H1 (cell line): ENCODE data around the gene PRRG2. TPM values are rescaled to one million over a fixed set of nuclear protein-coding genes. Genes with fewer than 3 reads are reported as not detected.
A peak's percentile ranks its signal among the peaks of the same experiment; 100 is the strongest.

Source experiments
- CTCF ChIA-PET: fragments of 300-600 bp; sonication (Branson Sonifier 250); formaldehyde crosslinking; loops from one replicate; lab custom pipeline; 2021; ENCODE audit not compliant: partially characterized antibody; lab: Charles Lee
- POLR2A ChIA-PET: fragments of 300-600 bp; sonication (Branson Sonifier 250); formaldehyde crosslinking; loops from one replicate; lab custom pipeline; 2021; ENCODE audit warnings: inconsistent platforms; ENCODE audit not compliant: partially characterized antibody; lab: Charles Lee
- DNase-seq, 2 experiments: peaks; one replicate each; pipeline versions ENCODE4 v3.0.0 to v3.0.0-alpha.2; 2010 to 2022; ENCODE audit warnings: low spot score in 2 of 2, low read depth in 1 of 2, mixed read lengths in 1 of 2
- FAIRE-seq: peaks from 2 replicates; lab custom pipeline; 2011; peaks lifted over from hg19 to GRCh38; lab: Jason Lieb, UNC
- H2AFZ ChIP-seq: 2 replicates; pipeline ENCODE4 v1.8.1; 2012; ENCODE audit warnings: low read length, inconsistent platforms
- H2AK5ac ChIP-seq: 2 replicates; pipeline ENCODE4 v1.6.1; 2013; ENCODE audit warnings: low read depth, low read length
- H2BK120ac ChIP-seq: replicated peaks from 2 replicates; pipeline ENCODE3; 2013; ENCODE audit warnings: low read depth, low read length, inconsistent platforms
- H2BK12ac ChIP-seq: 2 replicates; pipeline ENCODE4 v1.6.1; 2013; ENCODE audit warnings: low read depth, low read length
- H2BK15ac ChIP-seq: 2 replicates; pipeline ENCODE4 v1.6.1; 2013; ENCODE audit warnings: low read length
- H2BK20ac ChIP-seq: 2 replicates; pipeline ENCODE4 v1.6.1; 2013; ENCODE audit warnings: low read length
- H2BK5ac ChIP-seq: 2 replicates; pipeline ENCODE4 v1.6.1; 2013; ENCODE audit warnings: low read depth, low read length
- H3K14ac ChIP-seq: 2 replicates; pipeline ENCODE4 v1.6.1; 2013; ENCODE audit warnings: inconsistent platforms; ENCODE audit not compliant: insufficient read length
- H3K18ac ChIP-seq: 2 replicates; pipeline ENCODE4 v1.6.1; 2013; ENCODE audit warnings: low read length; ENCODE audit errors: extremely low read depth
- H3K23ac ChIP-seq: 2 replicates; pipeline ENCODE4 v1.6.1; 2013; ENCODE audit warnings: inconsistent platforms; ENCODE audit not compliant: insufficient read length
- H3K23me2 ChIP-seq: 2 replicates; pipeline ENCODE4 v1.6.1; 2013; ENCODE audit warnings: low read depth, low read length
- H3K27ac ChIP-seq: 2 replicates; pipeline ENCODE4 v1.6.1; 2011; ENCODE audit warnings: low read depth, low read length, inconsistent platforms
- H3K27me3 ChIP-seq, 4 experiments: replicated peaks in 1 of 4; 1 replicate in 1 of 4; 2 replicates in 3 of 4; pipeline versions ENCODE4 v1.6.1 to v1.8.1; 2011 to 2013; ENCODE audit warnings: low read length in 3 of 4, mild to moderate bottlenecking in 3 of 4, inconsistent platforms in 2 of 4, mixed read lengths in 2 of 4, moderate library complexity in 1 of 4; ENCODE audit not compliant: control insufficient read depth in 3 of 4, insufficient read depth in 3 of 4; ENCODE audit errors: extremely low read depth in 1 of 4
- H3K36me3 ChIP-seq, 4 experiments: 2 replicates each; pipeline versions ENCODE4 v1.6.1 to v1.8.1; 2011 to 2013; ENCODE audit warnings: mild to moderate bottlenecking in 4 of 4, low read length in 3 of 4, moderate library complexity in 2 of 4, control low read depth in 1 of 4, inconsistent platforms in 1 of 4; ENCODE audit not compliant: insufficient read depth in 4 of 4, control insufficient read depth in 2 of 4
- H3K4ac ChIP-seq: replicated peaks from 2 replicates; pipeline ENCODE3; 2013; ENCODE audit warnings: low read length, low read depth, mixed read lengths, inconsistent platforms; ENCODE audit not compliant: insufficient read length
- H3K4me1 ChIP-seq, 4 experiments: replicated peaks in 1 of 4; 1 replicate in 1 of 4; 2 replicates in 3 of 4; pipeline versions ENCODE4 v1.6.1 to v1.8.1; 2011 to 2013; ENCODE audit warnings: low read length in 3 of 4, inconsistent platforms in 2 of 4, mixed read lengths in 1 of 4; ENCODE audit not compliant: insufficient read depth in 4 of 4, control insufficient read depth in 3 of 4
- H3K4me2 ChIP-seq, 2 experiments: 2 replicates each; pipeline versions ENCODE4 v1.6.1 to v1.8.1; 2011 to 2013; ENCODE audit warnings: low read depth in 2 of 2, low read length in 2 of 2, control low read depth in 1 of 2, inconsistent platforms in 1 of 2, mild to moderate bottlenecking in 1 of 2; ENCODE audit not compliant: insufficient read depth in 1 of 2
- H3K4me3 ChIP-seq, 4 experiments: fragments of 200-600, 300-600 bp in 1 of 4; sonication (generic), shearing (Covaris generic), sonication (Bioruptor Twin) in 1 of 4; 2 replicates each; pipeline versions ENCODE4 v1.5.1 to v1.8.1; 2011 to 2016; ENCODE audit warnings: low read length in 4 of 4, low read depth in 3 of 4, control low read depth in 2 of 4, inconsistent platforms in 2 of 4, mild to moderate bottlenecking in 2 of 4, mixed read lengths in 1 of 4, moderate library complexity in 1 of 4; ENCODE audit not compliant: insufficient read depth in 2 of 4; ENCODE audit errors: extremely low read depth in 1 of 4
- H3K56ac ChIP-seq: replicated peaks from 2 replicates; pipeline ENCODE3; 2013; ENCODE audit warnings: low read depth, mild to moderate bottlenecking, mixed read lengths, low read length, inconsistent platforms; ENCODE audit not compliant: insufficient read length
- H3K79me1 ChIP-seq: 2 replicates; pipeline ENCODE4 v1.6.1; 2013; ENCODE audit warnings: low read depth, low read length, control low read depth
- H3K79me2 ChIP-seq, 2 experiments: 2 replicates each; pipeline versions ENCODE4 v1.6.1 to v1.8.1; 2012 to 2013; ENCODE audit warnings: low read length in 2 of 2, mild to moderate bottlenecking in 2 of 2, inconsistent platforms in 1 of 2; ENCODE audit not compliant: insufficient read depth in 2 of 2, control insufficient read depth in 1 of 2
- H3K9ac ChIP-seq, 4 experiments: replicated peaks in 1 of 4; 1 replicate in 1 of 4; 2 replicates in 3 of 4; pipeline versions ENCODE4 v1.6.1 to v1.8.1; 2011 to 2013; ENCODE audit warnings: low read depth in 3 of 4, low read length in 3 of 4, control low read depth in 2 of 4, mild to moderate bottlenecking in 2 of 4, moderate library complexity in 2 of 4, inconsistent platforms in 1 of 4; ENCODE audit errors: extremely low read depth in 1 of 4
- H3K9me3 ChIP-seq, 2 experiments: 2 replicates each; pipeline versions ENCODE4 v1.6.1 to v1.8.1; 2012 to 2013; ENCODE audit warnings: mild to moderate bottlenecking in 2 of 2, moderate library complexity in 2 of 2, control low read depth in 1 of 2, inconsistent platforms in 1 of 2, low read depth in 1 of 2, low read length in 1 of 2, mixed read lengths in 1 of 2; ENCODE audit not compliant: insufficient read depth in 2 of 2
- H4K20me1 ChIP-seq, 2 experiments: replicated peaks in 1 of 2; 2 replicates each; pipeline versions ENCODE3 to v1.8.1; 2011 to 2013; ENCODE audit warnings: inconsistent platforms in 2 of 2, low read length in 2 of 2, mild to moderate bottlenecking in 1 of 2; ENCODE audit not compliant: insufficient read depth in 2 of 2, control insufficient read depth in 1 of 2
- H4K5ac ChIP-seq: 2 replicates; pipeline ENCODE4 v1.6.1; 2013; ENCODE audit warnings: low read length, low read depth, mixed read lengths, inconsistent platforms; ENCODE audit not compliant: insufficient read length
- H4K8ac ChIP-seq: 2 replicates; pipeline ENCODE4 v1.8.0; 2013; ENCODE audit warnings: mild to moderate bottlenecking, moderate library complexity, low read length, inconsistent platforms; ENCODE audit not compliant: insufficient read depth; ENCODE audit errors: extremely low read depth
- H4K91ac ChIP-seq: replicated peaks from 2 replicates; pipeline ENCODE3; 2013; ENCODE audit warnings: low read length, mixed read lengths, inconsistent platforms; ENCODE audit not compliant: insufficient read length
- BRCA1 ChIP-seq: IDR thresholded peaks from 2 replicates; pipeline ENCODE4 v1.6.1; 2012; ENCODE audit warnings: low read depth, low read length, improper control_type of control experiment
- EZH2 ChIP-seq: fragments of 200-600 bp; sonication (generic); IDR thresholded peaks from 2 replicates; pipeline ENCODE4 v1.7.1; 2012; ENCODE audit warnings: low read depth, mild to moderate bottlenecking, moderate library complexity, low read length, inconsistent platforms; ENCODE audit not compliant: severe bottlenecking
- HDAC6 ChIP-seq: IDR thresholded peaks from one replicate; pipeline ENCODE4 v1.7.1; 2012; ENCODE audit warnings: low read depth, mild to moderate bottlenecking, inconsistent platforms, low read length, moderate library complexity
- KDM5A ChIP-seq: fragments of 200-600 bp; IDR thresholded peaks from 2 replicates; pipeline ENCODE4 v1.7.1; 2012; ENCODE audit warnings: mild to moderate bottlenecking, low read length, inconsistent platforms, mixed read lengths
- NRF1 ChIP-seq: IDR thresholded peaks from 2 replicates; pipeline ENCODE4 v1.6.1; 2011; ENCODE audit warnings: mild to moderate bottlenecking, low read depth, low read length, improper control_type of control experiment
- RFX5 ChIP-seq: IDR thresholded peaks from 2 replicates; pipeline ENCODE4 v1.6.1; 2011; ENCODE audit warnings: low read depth, low read length, improper control_type of control experiment, borderline replicate concordance
- RXRA ChIP-seq: IDR thresholded peaks from 2 replicates; pipeline ENCODE4 v1.6.1; 2011; ENCODE audit warnings: low read depth, mild to moderate bottlenecking, low read length, moderate library complexity; ENCODE audit not compliant: insufficient read depth
- SIX5 ChIP-seq: IDR thresholded peaks from 2 replicates; pipeline ENCODE4 v1.6.1; 2011; ENCODE audit warnings: mild to moderate bottlenecking, low read depth, low read length
- SRF ChIP-seq: IDR thresholded peaks from 2 replicates; pipeline ENCODE4 v1.6.1; 2011; ENCODE audit warnings: mild to moderate bottlenecking, low read depth, low read length, moderate library complexity
- TAF1 ChIP-seq: IDR thresholded peaks from 2 replicates; pipeline ENCODE4 v1.6.1; 2011; ENCODE audit warnings: mild to moderate bottlenecking, low read depth, low read length
- TBP ChIP-seq: IDR thresholded peaks from 2 replicates; pipeline ENCODE4 v1.6.1; 2011; ENCODE audit warnings: low read depth, low read length, improper control_type of control experiment
- TCF12 ChIP-seq: IDR thresholded peaks from 2 replicates; pipeline ENCODE4 v1.6.1; 2011; ENCODE audit warnings: low read depth, mild to moderate bottlenecking, low read length
- WGBS, 2 experiments: shearing (Covaris generic) in 1 of 2; methylation state at CpG; one replicate each; pipeline versions ENCODE4 v1.1.6 to v1.1.7; 2013 to 2015; ENCODE audit warnings: low lambda C conversion rate in 2 of 2, mixed read lengths in 2 of 2, inconsistent platforms in 1 of 2, low coverage in 1 of 2, missing lambda C conversion rate in 1 of 2; ENCODE audit not compliant: insufficient replicate concordance in 2 of 2, insufficient coverage in 1 of 2, insufficient read length in 1 of 2; ENCODE audit errors: extremely low coverage in 1 of 2, missing lambda C conversion rate in 1 of 2; 5-methylcytosine and 5-hydroxymethylcytosine counted together
- polyA plus RNA-seq, 7 experiments: library from polyadenylated mRNA; depleted of rRNA in 3 of 7; stranded (reverse) in 5 of 7; unstranded in 2 of 7; fragments of >200 nt in 5 of 7; fragments of 200-250 nt in 2 of 7; gene quantifications; 1 replicate in 5 of 7; 2 replicates in 1 of 7; 4 replicates in 1 of 7; pipeline versions ENCODE4 v1.2.1 to v1.2.3, GENCODE V29; 2011 to 2013; ENCODE audit warnings: missing spikeins in 2 of 7, mixed read lengths in 2 of 7
- total RNA-seq: library from RNA; stranded (reverse); fragmentation: NEBNext Ultra II Directional; extraction: Animal tissue kit (Norgen Biotek cat#: 25700); gene quantifications from 2 replicates; pipeline ENCODE4 v1.2.1, GENCODE V29; 2021
- TF ChIP-seq, protein P1 (sequence below): IDR thresholded peaks from 2 replicates; pipeline ENCODE4 v1.6.1; 2012; ENCODE audit warnings: low read length, inconsistent platforms

PRRG2 gene
- total and polyA plus RNA-seq, 2 of the 8 experiments (the other 6 are each of a cell fraction or from before 2014, with no cell fraction given), result 4.1 to 5.6 TPM

DNA sequence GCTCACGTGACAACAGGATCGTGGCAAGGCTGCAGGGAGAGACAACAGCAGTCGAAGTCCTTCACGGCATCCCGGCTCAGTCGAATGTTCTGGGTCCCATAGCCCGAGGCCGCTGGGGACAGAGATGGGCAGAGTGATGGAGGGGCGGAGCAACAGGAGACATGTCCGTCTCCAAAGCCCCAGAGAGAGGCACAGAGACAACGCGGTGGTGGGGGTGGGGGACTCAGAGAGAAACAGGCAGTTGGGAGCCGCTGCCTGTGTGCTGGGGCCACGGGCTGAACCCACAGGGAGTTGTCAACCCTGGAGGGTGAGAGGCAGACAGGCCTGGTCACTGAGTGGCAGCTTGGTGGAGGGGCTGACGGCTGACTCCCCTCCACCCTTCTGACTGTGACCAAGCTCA lies 21.2 kb upstream of the PRRG2 start:
- H4K91ac ChIP-seq, result no peak overlapping the region
- no peak overlapping the region for H3K56ac ChIP-seq
- no peak overlapping the region for H4K5ac ChIP-seq
- H3K4me3 ChIP-seq, result no peak overlapping the region
- FAIRE-seq (no peak), DNase-seq (no peak)
- no peak overlapping the region for H3K14ac ChIP-seq
- no peaks in the 10 kb centered on the region for H3K9me3 ChIP-seq
- H3K23ac ChIP-seq, result no peak overlapping the region
- no peak overlapping the region for H3K18ac ChIP-seq
- peaks cover 4% of the 10 kb centered on the region; the same call in 1 of the 2 replicates for H3K79me1 ChIP-seq
- peaks cover 5 to 22% (median 14%) of the 10 kb centered on the region in 4 experiments for H3K4me1 ChIP-seq
- no peak overlapping the region for H2BK20ac ChIP-seq
- H2BK15ac ChIP-seq, result no peak overlapping the region
- H2BK120ac ChIP-seq, result no peak overlapping the region
- H2AFZ ChIP-seq, result no peak overlapping the region
- H3K4ac ChIP-seq, result no peak overlapping the region
- H2AK5ac ChIP-seq, result no peak overlapping the region
- 0 out of 2 replicates have a peak overlapping the region, but pooled peaks have one; percentile 9 for H2BK12ac ChIP-seq
- H3K79me2 ChIP-seq, result peaks cover 0 to 12% of the 10 kb centered on the region in 2 experiments; a peak in 2 of 4 replicates
- no peak overlapping the region for H3K4me2 ChIP-seq
- H3K9ac ChIP-seq, result no peak overlapping the region
- H3K27me3 ChIP-seq, result no peaks in the 10 kb centered on the region; a peak in 2 of 7 replicates
- H4K20me1 ChIP-seq, result peaks cover 0 to 14% of the 10 kb centered on the region in 2 experiments
- 86% methylated on average over 15 of the region's 15 CpGs; no CpG with 5 or more reads in 1 of the 2 experiments for WGBS, 2 experiments
- H4K8ac ChIP-seq, result no peak overlapping the region
- H3K23me2 ChIP-seq, result peaks cover 6% of the 10 kb centered on the region
- H3K27ac ChIP-seq, result no peak overlapping the region
- H3K36me3 ChIP-seq, result peaks cover 0 to 29% (median 8%) of the 10 kb centered on the region in 4 experiments; a peak in 4 of 8 replicates
- ChIA-PET CTCF (interaction anchor here (0.7 to 18.1 kb wide), 9 partner anchors 12 to 86 kb away, joined by 3 to 240 read pairs (median 7); partner anchors contain the start of gene FLT3LG), POLR2A (interaction anchor here (1.2 to 5.5 kb wide), 5 partner anchors 10 to 19 kb away, joined by 3 to 44 read pairs (median 7); partner anchors contain the start of genes NOSIP and PRRG2)
- H2BK5ac ChIP-seq, result no peak overlapping the region; the same call in 1 of the 2 replicates
- TF ChIP-seq TAF1, result no peak
- no peak for TF ChIP-seq HDAC6
- no peak for TF ChIP-seq TBP
- no peak for TF ChIP-seq SRF
- no peak for TF ChIP-seq RXRA
- no peak for TF ChIP-seq SIX5
- TF ChIP-seq NRF1, result no peak
- no peak for TF ChIP-seq TCF12
- no peak for TF ChIP-seq KDM5A
- no peak for TF ChIP-seq RFX5
- TF ChIP-seq, protein P1, sequence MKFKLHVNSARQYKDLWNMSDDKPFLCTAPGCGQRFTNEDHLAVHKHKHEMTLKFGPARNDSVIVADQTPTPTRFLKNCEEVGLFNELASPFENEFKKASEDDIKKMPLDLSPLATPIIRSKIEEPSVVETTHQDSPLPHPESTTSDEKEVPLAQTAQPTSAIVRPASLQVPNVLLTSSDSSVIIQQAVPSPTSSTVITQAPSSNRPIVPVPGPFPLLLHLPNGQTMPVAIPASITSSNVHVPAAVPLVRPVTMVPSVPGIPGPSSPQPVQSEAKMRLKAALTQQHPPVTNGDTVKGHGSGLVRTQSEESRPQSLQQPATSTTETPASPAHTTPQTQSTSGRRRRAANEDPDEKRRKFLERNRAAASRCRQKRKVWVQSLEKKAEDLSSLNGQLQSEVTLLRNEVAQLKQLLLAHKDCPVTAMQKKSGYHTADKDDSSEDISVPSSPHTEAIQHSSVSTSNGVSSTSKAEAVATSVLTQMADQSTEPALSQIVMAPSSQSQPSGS, result no peak
- TF ChIP-seq BRCA1, result no peak
- TF ChIP-seq EZH2, result no peak
